Measurements from ENCODE around the gene PRSS22.
A peak's percentile ranks its signal among the peaks of the same experiment; 100 is the strongest.

PRSS22 gene

GRCh38 chr16:2857451-2858244, at the start of gene PRSS22:
Gene PRSS22 (minus strand): TSS chr16:2858170. CDS start chr16:2858104, 66 bp downstream.
- DNase-seq (ENCODE audit: low read depth) = no peak

- peak; percentile 37 for DNase-seq (ENCODE audit: low read depth)
Measured at GRCh38 chr16:2907084-2907753, 49.2 kb upstream of the PRSS22 start.

GRCh38 chr16:2905988-2906387, 48.0 kb upstream of the PRSS22 start:
- no peak for DNase-seq (ENCODE audit: low read depth)

- peak; percentile 98 for DNase-seq (ENCODE audit: low read depth)
Measured at GRCh38 chr16:2905241-2905987, 47.4 kb upstream of the PRSS22 start.

- no peak for DNase-seq (ENCODE audit: low read depth)
Measured at GRCh38 chr16:2904922-2905240, 46.9 kb upstream of the PRSS22 start.

GRCh38 chr16:2904100-2904921, 46.3 kb upstream of the PRSS22 start:
- DNase-seq (ENCODE audit: low read depth) = peak; percentile 78

GRCh38 chr16:2902337-2903130, 44.6 kb upstream of the PRSS22 start:
- DNase-seq (ENCODE audit: low read depth) = no peak

GRCh38 chr16:2900526-2901075, 42.6 kb upstream of the PRSS22 start:
- no peak for DNase-seq (ENCODE audit: low read depth)

GRCh38 chr16:2899564-2900072, 41.6 kb upstream of the PRSS22 start:
- no peak for DNase-seq (ENCODE audit: low read depth)

- DNase-seq (ENCODE audit: low read depth) = no peak
Measured at GRCh38 chr16:2898831-2899563, 41.0 kb upstream of the PRSS22 start.

- DNase-seq (ENCODE audit: low read depth) = no peak
Measured at GRCh38 chr16:2897110-2897509, 39.1 kb upstream of the PRSS22 start.

- DNase-seq (ENCODE audit: low read depth) = no peak
Measured at GRCh38 chr16:2896480-2897010, 38.6 kb upstream of the PRSS22 start.

GRCh38 chr16:2895813-2896212, 37.8 kb upstream of the PRSS22 start:
- DNase-seq (ENCODE audit: low read depth) = no peak

- DNase-seq (ENCODE audit: low read depth) = no peak
Measured at GRCh38 chr16:2894231-2894630, 36.3 kb upstream of the PRSS22 start.

GRCh38 chr16:2884041-2884451, 26.1 kb upstream of the PRSS22 start:
- no peak for DNase-seq (ENCODE audit: low read depth)

- DNase-seq (ENCODE audit: low read depth) = no peak
Measured at GRCh38 chr16:2883458-2883908, 25.5 kb upstream of the PRSS22 start.

- DNase-seq (ENCODE audit: low read depth) = peak; percentile 100
Measured at GRCh38 chr16:2882650-2883457, 24.9 kb upstream of the PRSS22 start, which contains the start of gene FLYWCH2. Gene FLYWCH2 (plus strand): TSS chr16:2883215. CDS start chr16:2896450, 13,235 bp downstream.

- DNase-seq (ENCODE audit: low read depth) = no peak
Measured at GRCh38 chr16:2881783-2882649, 24.0 kb upstream of the PRSS22 start.

Measured in activated T-cell treated with anti-CD3 and anti-CD28 coated beads for 48 hours (primary cell).